RWPE1 (cell line): ENCODE data around the gene GATA5.

Experiments used
- CTCF ChIA-PET: fragments of 350-600 bp; sonication (Branson Sonifier 250); formaldehyde crosslinking; extraction: SDS; loops from one replicate; lab custom pipeline; 2021; lab: Yijun Ruan, JAX
- POLR2A ChIA-PET: fragments of 400-600 bp; formaldehyde crosslinking; extraction: SDS; loops from one replicate; lab custom pipeline; 2020; ENCODE audit warnings: antibody characterized with exemption; ENCODE audit not compliant: low non-redundant PET; lab: Yijun Ruan, JAX
- DNase-seq: peaks from one replicate; pipeline ENCODE4 v3.0.0; 2012; ENCODE audit warnings: low spot score
- H3K27ac ChIP-seq: fragments of 450-650 bp; 2 replicates; pipeline ENCODE4 v1.5.1; 2017
- TF ChIP-seq, protein P1 (sequence below): fragments of 450-650 bp; conservative IDR thresholded peaks from 2 replicates; pipeline ENCODE4 v1.5.1; 2017; ENCODE audit warnings: low read depth, mild to moderate bottlenecking

GATA5 gene

DNA sequence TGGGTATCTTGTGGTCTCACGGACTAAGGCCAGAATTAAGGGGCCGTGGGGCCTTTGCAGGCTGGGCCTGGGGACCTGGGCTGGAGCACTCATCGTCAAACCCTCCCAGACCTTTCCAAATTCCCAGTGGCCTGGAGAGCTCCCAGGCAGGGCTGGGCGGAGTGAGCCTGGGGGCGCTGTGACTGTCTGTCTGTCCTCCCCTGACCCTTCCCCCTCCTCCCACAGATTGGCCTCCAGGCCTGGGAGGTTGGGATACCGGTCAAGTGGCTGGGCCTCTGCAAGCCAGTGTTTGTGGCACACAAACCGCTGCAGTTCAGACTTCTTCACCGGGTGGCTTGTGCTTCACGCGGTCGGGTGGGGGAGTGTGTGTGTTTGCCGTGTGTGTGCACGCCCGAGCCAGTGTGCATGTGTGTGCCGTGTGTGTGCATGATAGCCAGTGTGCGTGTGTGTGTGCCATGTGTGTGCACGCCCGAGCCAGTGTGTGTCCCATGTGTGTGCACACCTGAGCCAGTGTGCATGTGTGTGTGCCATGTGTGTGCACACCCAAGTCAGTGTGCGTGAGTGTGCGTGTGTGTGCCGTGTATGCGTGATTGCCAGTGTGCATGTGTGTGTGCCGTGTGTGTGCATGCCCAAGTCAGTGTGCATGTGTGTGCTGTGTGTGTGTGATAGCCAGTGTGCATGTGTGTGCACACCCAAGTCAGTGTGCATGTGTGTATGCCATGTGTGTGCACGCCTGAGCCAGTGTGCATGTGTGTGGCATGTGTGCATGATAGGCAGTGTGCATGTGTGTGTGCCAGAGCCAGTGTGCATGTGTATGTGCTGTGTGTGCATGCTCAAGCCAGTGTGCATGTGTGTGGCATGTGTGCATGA, 54.7 kb downstream of the GATA5 start:
- CTCF ChIA-PET, result interaction anchor here (0.6 to 1.1 kb wide), 2 partner anchors 10 to 28 kb away, joined by 3 read pairs; no protein-coding TSS in a partner anchor
- TF ChIP-seq, protein P1, sequence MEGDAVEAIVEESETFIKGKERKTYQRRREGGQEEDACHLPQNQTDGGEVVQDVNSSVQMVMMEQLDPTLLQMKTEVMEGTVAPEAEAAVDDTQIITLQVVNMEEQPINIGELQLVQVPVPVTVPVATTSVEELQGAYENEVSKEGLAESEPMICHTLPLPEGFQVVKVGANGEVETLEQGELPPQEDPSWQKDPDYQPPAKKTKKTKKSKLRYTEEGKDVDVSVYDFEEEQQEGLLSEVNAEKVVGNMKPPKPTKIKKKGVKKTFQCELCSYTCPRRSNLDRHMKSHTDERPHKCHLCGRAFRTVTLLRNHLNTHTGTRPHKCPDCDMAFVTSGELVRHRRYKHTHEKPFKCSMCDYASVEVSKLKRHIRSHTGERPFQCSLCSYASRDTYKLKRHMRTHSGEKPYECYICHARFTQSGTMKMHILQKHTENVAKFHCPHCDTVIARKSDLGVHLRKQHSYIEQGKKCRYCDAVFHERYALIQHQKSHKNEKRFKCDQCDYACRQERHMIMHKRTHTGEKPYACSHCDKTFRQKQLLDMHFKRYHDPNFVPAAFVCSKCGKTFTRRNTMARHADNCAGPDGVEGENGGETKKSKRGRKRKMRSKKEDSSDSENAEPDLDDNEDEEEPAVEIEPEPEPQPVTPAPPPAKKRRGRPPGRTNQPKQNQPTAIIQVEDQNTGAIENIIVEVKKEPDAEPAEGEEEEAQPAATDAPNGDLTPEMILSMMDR, result no peak
- H3K27ac ChIP-seq, result no peak overlapping the region
- POLR2A ChIA-PET, result interaction anchor here (0.7 kb wide), 1 partner anchor 24 kb away, joined by 4 read pairs; no protein-coding TSS in a partner anchor
- no peak for DNase-seq

DNA sequence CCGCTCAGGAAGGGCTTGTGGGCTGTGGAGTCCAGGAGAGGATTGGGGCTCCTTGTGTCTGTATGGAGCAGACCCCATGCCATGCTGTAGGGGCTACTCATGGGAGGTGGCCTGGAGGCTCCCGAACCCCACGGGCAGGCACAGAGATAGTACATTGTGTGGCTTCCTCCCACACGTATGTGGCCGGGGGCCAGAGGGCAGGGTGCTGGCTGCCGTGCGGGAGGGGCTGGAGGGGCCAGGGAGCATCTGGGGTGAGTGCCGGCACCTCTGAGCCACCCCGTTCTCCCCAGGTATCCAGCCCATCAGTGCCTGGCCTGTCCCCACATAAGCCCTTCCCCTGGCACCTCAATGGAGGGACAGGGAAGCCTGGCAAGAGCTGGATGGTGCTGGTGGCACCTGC, 56.0 kb downstream of the GATA5 start:
- no peak overlapping the region for H3K27ac ChIP-seq
- ChIA-PET CTCF (interaction anchor here (1.1 kb wide), 1 partner anchor 11 kb away, joined by 3 read pairs; no protein-coding TSS in a partner anchor), POLR2A (no interaction called here)
- TF ChIP-seq, protein P1, result no peak
- no peak for DNase-seq

DNA sequence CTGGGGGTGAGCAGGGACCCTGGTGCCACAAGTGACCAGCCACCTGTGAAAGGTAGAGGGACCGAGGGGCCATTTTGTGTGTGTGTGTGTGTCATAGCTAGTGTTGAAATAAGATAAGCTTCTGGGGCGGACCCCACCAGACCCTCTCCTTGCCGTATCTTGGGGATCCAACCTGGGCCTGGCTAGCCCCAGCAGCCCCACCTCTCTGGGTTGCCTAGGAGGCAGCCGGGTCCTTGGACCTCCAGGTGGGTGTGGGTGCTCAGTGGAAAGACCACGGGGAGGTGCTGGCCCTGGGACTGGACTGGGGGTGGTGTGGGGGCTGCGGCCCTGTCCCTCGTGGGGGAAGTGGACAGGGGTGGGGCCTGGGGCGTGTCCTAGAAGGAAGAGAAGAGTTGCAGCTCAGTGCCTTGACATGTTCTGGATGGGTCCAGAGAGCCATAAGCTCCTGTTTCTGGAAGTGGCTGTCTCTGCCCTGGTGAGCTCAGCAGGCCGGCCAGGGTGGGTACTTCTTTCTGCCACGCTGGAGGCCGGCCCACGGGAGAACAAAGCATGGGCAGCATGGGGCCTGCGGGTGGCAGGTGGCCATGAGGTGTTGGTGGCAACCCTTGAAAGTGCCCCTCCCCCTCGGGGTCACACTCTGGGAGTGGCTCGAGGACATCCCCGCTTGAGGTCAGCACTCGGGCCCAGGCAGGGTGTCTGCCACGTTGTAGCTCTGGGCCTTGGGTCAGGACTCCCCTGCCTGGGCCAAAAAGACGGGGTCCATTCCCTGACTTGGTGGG, 56.9 kb downstream of the GATA5 start:
- CTCF ChIA-PET, result interaction anchor here (0.6 to 1.4 kb wide), 3 partner anchors 9 to 1223 kb away, joined by 3 to 9 read pairs (median 3); no protein-coding TSS in a partner anchor
- no peak overlapping the region for H3K27ac ChIP-seq

DNA sequence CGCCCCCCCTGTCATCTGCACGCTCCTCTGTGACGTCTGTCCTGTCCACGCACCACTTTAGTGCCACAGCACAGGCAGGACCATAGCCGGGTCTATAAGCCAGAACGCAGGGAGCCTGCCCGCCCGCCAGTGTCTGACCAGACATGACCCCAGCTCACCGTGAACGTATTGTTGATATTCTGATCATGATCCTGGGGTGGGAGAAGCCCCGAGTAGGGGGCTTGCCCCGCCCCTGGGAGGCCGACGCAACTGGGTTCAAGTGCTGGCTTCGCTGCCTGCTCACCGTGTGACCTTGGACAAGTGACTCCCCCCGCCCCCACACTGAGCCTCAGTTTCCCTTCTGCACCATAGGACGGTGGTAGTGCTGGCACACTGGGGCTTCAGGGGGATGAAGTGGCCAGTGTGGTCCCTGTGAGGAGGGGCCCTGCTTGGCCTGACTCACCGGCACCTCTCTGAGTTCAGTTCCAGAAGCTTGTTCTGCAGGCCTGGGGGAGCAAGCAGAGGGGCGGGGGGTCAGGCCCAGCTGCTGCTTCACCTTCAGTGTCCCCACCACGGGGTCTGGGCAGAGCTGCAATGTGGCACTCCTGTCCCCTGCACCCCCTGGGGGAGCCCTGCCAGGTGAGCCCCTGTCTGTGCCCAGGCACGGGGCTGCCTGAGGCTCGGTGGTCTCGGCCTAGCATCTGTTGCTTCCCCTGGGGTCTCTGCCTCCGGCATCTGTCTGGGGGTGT, 57.6 kb downstream of the GATA5 start:
- DNase-seq, result no peak
- CTCF ChIA-PET, result interaction anchor here (0.6 to 1.4 kb wide), 3 partner anchors 8 to 1224 kb away, joined by 3 to 9 read pairs (median 3); no protein-coding TSS in a partner anchor
- TF ChIP-seq, protein P1, result no peak

More for the DNA sequence above, 56.9 kb downstream of the GATA5 start:
- DNase-seq, result no peak
- POLR2A ChIA-PET, result no interaction called here
- TF ChIP-seq, protein P1, result no peak

DNA sequence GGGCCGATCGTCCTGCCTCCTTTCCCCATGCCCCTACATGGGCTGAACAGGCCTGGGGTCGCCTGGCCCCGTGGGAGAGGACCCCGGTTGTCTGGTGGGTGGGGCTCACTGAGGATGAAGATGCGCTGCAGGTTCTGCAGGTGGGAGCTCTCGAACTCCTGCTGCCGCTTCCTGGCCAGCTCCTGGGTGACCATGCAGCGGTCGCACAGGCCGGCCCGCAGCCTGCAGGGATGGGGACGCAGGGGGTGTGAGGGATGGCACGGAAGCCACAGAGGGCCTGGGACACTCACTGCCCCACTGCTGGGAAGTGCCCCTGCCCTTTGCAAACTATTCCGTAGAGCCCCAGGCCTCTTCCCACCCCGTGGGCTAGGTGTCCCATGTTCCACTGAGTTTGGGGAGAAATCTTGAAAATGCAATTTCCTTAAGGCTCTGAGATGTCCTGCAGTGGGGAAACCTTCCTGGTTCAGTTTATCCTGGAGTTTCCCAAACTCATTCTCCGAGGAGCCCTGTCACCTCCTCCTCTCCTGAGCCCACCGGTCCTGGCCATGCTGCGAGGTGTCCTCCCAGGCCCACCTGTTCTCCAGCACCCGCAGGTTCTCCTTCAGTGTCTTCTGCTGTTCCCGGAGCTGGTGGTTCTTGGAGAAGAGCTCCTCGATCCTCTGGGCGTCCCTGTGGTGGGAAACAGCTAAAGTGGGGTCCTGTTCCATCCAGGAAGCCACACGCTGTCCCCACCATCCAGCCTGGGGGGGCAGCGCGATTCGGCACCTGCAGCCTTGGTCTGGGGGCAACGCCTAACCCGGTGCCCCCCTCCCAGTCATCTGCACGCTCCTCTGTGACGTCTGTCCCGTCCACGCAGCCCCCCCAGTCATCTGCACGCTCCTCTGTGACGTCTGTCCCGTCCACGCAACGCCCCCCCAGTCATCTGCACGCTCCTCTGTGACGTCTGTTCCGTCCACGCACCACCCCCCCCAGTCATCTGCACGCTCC, 58.9 kb downstream of the GATA5 start:
- TF ChIP-seq, protein P1, result no peak
- no peak for DNase-seq
- ChIA-PET CTCF (no interaction called here), POLR2A (no interaction called here)
- no peak overlapping the region for H3K27ac ChIP-seq

More for the DNA sequence above, 57.6 kb downstream of the GATA5 start:
- POLR2A ChIA-PET, result no interaction called here
- H3K27ac ChIP-seq, result no peak overlapping the region
